HepG2 (cell line): ENCODE results near the gene SLC28A1. TPM values are rescaled to one million over a fixed set of nuclear protein-coding genes. Genes with fewer than 3 reads are reported as not detected.
A peak's percentile ranks its signal among the peaks of the same experiment; 100 is the strongest.

Source experiments
- AKAP8 ChIP-seq: sonication (generic); formaldehyde crosslinking; IDR thresholded peaks from 2 replicates; pipeline ENCODE4 v1.5.1; 2020; ENCODE audit warnings: mild to moderate bottlenecking, missing genetic modification reagents
- ATF5 ChIP-seq: sonication (generic); formaldehyde crosslinking; IDR thresholded peaks from 2 replicates; pipeline ENCODE4 v1.4.0; 2020; ENCODE audit warnings: mild to moderate bottlenecking, low read depth, missing genetic modification reagents
- CEBPB ChIP-seq: IDR thresholded peaks from 2 replicates; pipeline ENCODE4 v1.6.1; 2011; ENCODE audit warnings: low read depth, low read length, improper control_type of control experiment, borderline replicate concordance
- GTF3A ChIP-seq: sonication (generic); formaldehyde crosslinking; conservative IDR thresholded peaks from 2 replicates; pipeline ENCODE4 v1.4.0; 2020; ENCODE audit warnings: mild to moderate bottlenecking, missing genetic modification reagents
- LCORL ChIP-seq, 2 experiments: fragments of 450-650 bp in 1 of 2; sonication (generic) in 1 of 2; formaldehyde crosslinking in 1 of 2; IDR thresholded peaks; 2 replicates each; pipeline versions ENCODE4 v1.5.0 to v1.6.1; 2017 to 2020; ENCODE audit warnings: antibody characterized with exemption in 1 of 2, missing genetic modification reagents in 1 of 2
- MBNL3 ChIP-seq: fragments of 250-450 bp; sonication (Bioruptor Pico); conservative IDR thresholded peaks from 2 replicates; pipeline ENCODE4 v1.8.0; 2022; ENCODE audit warnings: mild to moderate bottlenecking, inconsistent platforms
- NFAT5 ChIP-seq: sonication (generic); formaldehyde crosslinking; IDR thresholded peaks from 2 replicates; pipeline ENCODE4 v1.4.0; 2020; ENCODE audit warnings: missing genetic modification reagents
- NFKBIZ ChIP-seq: IDR thresholded peaks from 2 replicates; pipeline ENCODE4 v1.6.1; 2018; ENCODE audit warnings: missing genetic modification reagents, missing compliant biosample characterization
- SYNCRIP ChIP-seq: fragments of 200-400 bp; formaldehyde crosslinking; IDR thresholded peaks from 2 replicates; pipeline ENCODE4 v1.6.1; 2018; ENCODE audit warnings: mild to moderate bottlenecking, low read depth, low read length; ENCODE audit not compliant: insufficient read depth
- TRIM22 ChIP-seq: fragments of 450-650 bp; IDR thresholded peaks from 2 replicates; pipeline ENCODE4 v1.6.1; 2017
- USF2 ChIP-seq, 2 experiments: sonication (generic) in 1 of 2; formaldehyde crosslinking in 1 of 2; IDR thresholded peaks; 2 replicates each; pipeline versions ENCODE4 v1.5.1 to v1.6.1; 2011 to 2020; ENCODE audit warnings: borderline replicate concordance in 1 of 2, low read depth in 1 of 2, low read length in 1 of 2, mild to moderate bottlenecking in 1 of 2, missing genetic modification reagents in 1 of 2, moderate library complexity in 1 of 2
- YEATS4 ChIP-seq: sonication (generic); formaldehyde crosslinking; IDR thresholded peaks from 2 replicates; pipeline ENCODE4 v1.4.0; 2020; ENCODE audit warnings: missing genetic modification reagents, borderline replicate concordance
- ZBTB14 ChIP-seq: sonication (generic); formaldehyde crosslinking; IDR thresholded peaks from 2 replicates; pipeline ENCODE4 v1.4.0; 2020; ENCODE audit warnings: missing genetic modification reagents
- ZNF18 ChIP-seq: sonication (generic); formaldehyde crosslinking; IDR thresholded peaks from 2 replicates; pipeline ENCODE4 v1.8.0; 2022; ENCODE audit warnings: mild to moderate bottlenecking, missing genetic modification reagents; ENCODE audit not compliant: insufficient replicate concordance
- ZNF263 ChIP-seq: sonication (generic); formaldehyde crosslinking; IDR thresholded peaks from 2 replicates; pipeline ENCODE4 v1.4.0; 2020; ENCODE audit warnings: missing genetic modification reagents
- polyA plus RNA-seq, 8 experiments: library from polyadenylated mRNA; depleted of rRNA in 3 of 8; stranded (reverse) in 7 of 8; unstranded in 1 of 8; fragments of >200 nt; fragmentation: Illumina TruSeq in 4 of 8; extraction: Trizol in 4 of 8; gene quantifications; 2 replicates each; pipeline versions ENCODE4 v1.2.1 to v1.2.3, GENCODE V29; 2011 to 2016; ENCODE audit warnings: low read depth in 4 of 8, missing spikeins in 1 of 8, mixed read lengths in 1 of 8; ENCODE audit not compliant: insufficient read depth in 1 of 8
- total RNA-seq, 5 experiments: library from RNA; depleted of rRNA; stranded (reverse); fragments of >200 nt; fragmentation: Illumina TruSeq; extraction: Trizol; gene quantifications; 2 replicates each; pipeline ENCODE4 v1.2.3, GENCODE V29; 2016; ENCODE audit warnings: low read depth in 1 of 5

The SLC28A1 gene
- total and polyA plus RNA-seq, 2 of the 13 experiments (the other 11 are each of a cell fraction or from before 2014, with no cell fraction given): 0.31 to 5.8 TPM

GRCh38 chr15:84981054-84981710 is 96.7 kb downstream of the SLC28A1 start (continued):
- TF ChIP-seq USF2 (IDR thresholded peaks at IDR 0.05; ENCODE audit: low read depth, low read length) (no peak), USF2 (CRISPR knock-in tag; IDR thresholded peaks at IDR 0.05; ENCODE audit: borderline replicate concordance) (no peak), NFAT5 (peak; percentile 28; the same call in 1 of the 2 replicates), NFKBIZ (CRISPR knock-in tag) (peak; percentile 86; the same call in 1 of the 2 replicates), GTF3A (no peak; the same call in 1 of the 2 replicates), YEATS4 (CRISPR knock-in tag) (peak; percentile 64), ZNF263 (CRISPR knock-in tag) (peak; percentile 14; the same call in 1 of the 2 replicates), CEBPB (no peak), MBNL3 (CRISPR knock-in tag) (no peak), TRIM22 (no peak), LCORL (IDR thresholded peaks at IDR 0.05) (no peak), LCORL (CRISPR knock-in tag; IDR thresholded peaks at IDR 0.05) (peak; percentile 72), ATF5 (no peak), SYNCRIP (no peak), AKAP8 (peak; percentile 94), ZBTB14 (CRISPR knock-in tag) (peak; percentile 89), ZNF18 (CRISPR knock-in tag) (no peak)
